ENCODE measurements around the gene SLC4A7.
"Not testable (repeated sequence)": the region's sequence is repeated elsewhere in the genome, so short reads cannot be mapped to it uniquely, and the experiment has no call there.

The SLC4A7 gene

DNA sequence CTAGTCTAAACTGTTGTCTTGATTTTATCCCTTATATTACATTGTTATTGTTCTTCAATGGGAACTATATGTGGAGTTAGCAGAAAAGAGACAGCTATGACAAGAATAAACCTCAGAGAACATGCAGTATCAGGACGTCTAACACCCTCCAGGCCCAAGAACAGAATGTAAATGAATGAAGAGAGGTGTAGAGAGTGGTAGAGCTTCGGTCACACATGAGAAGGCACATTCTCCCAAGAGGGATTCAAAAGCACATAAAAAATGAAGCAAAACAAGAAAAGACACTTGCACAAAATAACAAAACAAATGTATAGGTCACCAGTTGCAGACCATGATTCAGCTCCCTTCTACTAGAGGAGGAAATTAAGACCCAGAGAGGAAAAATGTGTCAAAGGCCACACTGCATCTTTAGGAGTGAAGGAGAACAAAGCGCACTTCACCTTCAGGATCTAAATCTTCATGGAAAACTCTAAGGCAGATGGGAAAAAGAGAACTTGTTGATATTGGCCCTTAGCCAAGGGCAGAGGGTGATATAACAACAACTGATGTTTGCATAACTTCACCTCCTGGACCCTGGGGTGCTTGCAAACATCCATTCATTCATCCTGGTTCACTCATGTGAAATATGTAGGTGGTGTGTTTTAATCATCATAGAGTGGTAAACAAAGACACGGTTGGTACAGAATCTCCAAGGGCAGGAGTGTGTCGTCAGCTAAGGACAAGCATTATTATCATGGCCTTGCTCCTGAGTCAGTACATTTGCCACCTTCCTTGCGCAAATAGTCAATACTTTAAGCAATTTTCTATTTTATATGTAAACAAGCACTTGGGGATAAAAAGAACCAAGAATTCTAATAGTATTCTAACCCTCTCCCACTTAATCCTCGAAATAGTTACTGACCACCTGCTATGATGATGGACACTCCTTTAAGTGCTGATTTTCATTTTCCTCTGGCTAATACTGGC, 123.8 kb downstream of the SLC4A7 start:
- no peak for DNase-seq

DNA sequence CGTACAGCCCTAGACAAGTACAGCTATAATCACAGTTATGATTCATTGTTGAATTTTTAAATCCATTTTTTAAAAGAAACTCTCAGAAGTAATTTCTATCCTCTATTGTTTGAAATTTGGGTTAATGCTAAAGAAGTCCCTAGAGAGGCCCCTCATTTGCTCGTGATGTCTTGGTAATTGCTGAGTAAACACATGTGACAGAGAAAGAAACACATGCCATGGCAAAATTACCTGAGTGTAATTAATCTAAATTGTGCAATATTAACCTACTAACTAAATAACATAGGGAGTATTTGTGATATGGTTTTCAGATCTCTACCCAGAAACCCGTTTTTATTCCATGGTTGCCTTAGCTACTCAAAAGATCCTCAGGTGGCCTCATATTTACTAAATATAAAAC, 125.8 kb downstream of the SLC4A7 start:
- DNase-seq = no peak

DNA sequence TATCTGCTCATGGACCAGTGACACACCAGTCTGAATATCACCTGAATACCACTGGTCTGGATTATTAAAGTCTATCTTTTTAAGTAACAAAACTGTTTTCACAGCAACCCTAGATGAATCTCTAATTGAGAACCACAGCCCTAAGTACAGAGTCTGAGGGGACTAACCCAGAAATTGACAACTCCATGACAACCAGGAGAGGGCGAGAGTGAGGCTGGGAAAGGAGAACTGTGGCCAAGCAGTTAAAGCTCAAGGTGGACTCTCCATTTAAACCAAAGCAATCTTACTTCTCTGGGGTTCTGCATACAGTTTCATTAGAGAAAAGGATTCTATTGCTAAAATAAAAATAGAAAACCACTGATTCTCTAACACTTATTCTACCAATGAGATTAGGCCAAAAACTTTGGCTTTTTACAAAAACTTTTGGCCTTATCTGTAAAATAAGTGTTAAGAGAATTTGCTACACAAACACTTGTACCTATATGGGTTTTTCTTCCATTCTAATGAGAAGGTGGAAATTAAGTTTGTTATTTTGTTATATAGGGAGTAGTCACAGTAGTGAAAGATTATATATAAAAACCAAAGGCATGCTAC, 126.4 kb downstream of the SLC4A7 start:
- DNase-seq = peak in 12 of 51 donors; percentile 0 to 18 (median 4)

DNA sequence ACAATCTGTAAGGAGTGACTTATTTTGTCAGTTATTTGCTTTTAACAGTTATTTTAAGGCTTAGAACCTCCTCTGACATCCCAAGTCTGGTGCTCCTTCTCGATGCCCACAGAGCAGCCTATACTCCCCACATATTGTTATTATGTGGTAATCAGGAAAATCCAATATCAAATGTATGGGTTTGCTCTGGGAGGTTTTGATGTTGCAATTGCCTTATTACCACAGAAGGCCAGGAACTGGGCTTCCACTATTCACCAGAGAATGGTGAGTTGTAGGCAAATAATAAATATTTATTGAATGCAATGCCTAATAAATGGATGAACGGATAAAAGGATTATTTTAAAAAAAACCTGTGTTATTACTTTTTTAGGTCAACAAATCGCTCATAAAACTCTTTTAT, 127.2 kb downstream of the SLC4A7 start:
- no peak for DNase-seq

DNA sequence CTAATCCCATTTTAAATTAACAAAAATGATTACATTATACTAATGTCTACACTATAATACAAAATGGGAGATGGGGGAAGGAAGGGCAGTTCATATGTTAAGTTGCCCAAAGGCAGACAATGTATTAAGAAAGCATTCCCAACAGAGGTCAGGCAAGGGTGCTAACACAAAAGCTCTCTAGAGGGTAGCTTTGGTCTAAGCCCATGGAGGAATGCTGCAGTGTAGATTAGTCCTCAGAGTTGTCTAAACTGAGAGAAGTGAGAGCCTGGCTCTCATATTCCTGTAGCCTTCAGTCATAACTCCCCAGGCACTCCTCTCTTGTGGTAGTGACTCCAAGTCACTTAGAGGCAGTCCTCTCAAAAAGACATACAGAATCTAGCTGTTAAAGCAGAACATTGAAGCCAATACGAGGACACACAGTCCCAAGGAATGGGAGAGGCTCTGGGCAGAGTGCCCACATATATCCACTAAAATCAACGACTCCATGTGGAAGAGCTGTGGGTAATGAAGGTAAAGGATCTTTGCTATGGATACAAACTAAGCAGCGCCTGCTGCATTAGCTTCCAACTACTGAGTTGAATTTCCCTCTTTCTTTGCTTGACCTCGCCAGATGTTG, 129.5 kb downstream of the SLC4A7 start:
- DNase-seq = no peak

DNA sequence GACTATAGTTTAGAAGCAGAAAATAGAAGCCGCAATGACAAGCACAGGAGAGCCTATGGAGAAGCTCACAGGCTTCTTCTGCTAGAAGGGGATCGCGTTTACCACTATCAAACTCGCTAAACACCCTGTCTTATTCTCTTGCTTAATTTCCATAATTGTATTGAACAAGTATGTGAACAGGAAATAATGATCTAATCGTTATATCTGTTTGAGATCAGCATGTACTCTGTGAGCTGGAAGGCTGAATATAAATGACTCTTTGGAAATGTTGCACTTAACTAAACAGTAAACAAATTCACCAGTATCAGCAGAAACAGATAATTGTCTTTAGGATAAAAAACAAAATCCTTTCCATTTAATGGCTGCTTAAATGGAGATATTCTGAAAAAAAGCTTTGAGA, 130.0 kb downstream of the SLC4A7 start:
- no peak for DNase-seq

DNA sequence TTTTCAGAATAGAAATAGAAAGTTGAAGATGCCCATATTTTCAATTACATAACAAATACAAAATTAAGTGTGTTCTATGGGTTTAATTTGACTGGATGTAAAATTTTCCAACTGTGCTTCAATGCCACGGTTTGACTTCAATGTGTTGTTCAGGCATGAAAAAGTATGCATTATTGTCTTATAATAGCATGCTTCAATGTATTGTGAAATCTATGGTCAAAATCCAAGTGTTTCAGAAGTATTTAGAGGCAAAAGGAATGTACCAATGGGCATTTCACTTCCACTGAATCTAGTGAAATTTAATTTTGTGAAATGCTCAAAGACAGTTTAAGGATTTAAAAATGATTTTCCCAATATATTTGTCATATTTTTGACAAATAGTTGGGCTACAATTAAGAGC, 131.0 kb downstream of the SLC4A7 start:
- no peak for DNase-seq

DNA sequence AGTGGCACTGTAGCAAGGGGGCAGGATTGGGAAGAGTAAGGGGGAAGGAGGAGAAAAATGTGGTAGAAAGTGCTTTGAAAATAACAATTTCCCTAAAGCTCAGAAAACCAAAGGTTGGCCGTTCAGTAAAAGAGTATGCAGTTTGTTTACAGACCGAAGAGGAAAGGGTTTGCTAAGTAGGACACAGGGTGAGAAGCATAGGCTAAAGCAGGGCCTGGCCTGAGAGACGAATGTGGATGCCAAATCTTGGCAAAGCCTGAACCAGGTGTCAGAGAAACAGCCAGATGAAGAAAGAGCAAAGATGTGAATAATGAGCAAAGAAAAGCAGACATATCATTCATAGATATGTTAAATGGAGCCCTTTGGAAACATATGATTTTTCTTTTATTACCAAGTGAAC, 132.1 kb downstream of the SLC4A7 start:
- DNase-seq = no peak

DNA sequence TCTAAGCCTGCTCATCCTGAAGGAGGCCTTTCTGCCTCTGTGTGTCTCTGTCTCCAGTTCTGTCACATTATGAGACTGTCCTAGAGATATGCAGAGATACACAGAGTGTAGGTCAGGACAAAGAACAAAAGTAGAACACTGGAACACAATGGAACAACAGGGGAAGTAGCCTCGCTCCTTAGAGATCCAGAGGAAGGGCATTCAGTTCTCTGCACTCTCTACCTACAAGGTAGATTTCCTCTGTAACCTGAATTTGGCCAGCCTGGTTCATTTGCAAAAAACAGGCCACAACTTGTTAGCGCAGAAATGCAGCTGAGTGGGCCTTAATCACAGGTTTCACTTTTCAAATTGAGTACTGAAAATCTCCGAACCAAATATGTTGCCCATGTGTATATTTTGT, 134.4 kb downstream of the SLC4A7 start:
- DNase-seq = no peak

DNA sequence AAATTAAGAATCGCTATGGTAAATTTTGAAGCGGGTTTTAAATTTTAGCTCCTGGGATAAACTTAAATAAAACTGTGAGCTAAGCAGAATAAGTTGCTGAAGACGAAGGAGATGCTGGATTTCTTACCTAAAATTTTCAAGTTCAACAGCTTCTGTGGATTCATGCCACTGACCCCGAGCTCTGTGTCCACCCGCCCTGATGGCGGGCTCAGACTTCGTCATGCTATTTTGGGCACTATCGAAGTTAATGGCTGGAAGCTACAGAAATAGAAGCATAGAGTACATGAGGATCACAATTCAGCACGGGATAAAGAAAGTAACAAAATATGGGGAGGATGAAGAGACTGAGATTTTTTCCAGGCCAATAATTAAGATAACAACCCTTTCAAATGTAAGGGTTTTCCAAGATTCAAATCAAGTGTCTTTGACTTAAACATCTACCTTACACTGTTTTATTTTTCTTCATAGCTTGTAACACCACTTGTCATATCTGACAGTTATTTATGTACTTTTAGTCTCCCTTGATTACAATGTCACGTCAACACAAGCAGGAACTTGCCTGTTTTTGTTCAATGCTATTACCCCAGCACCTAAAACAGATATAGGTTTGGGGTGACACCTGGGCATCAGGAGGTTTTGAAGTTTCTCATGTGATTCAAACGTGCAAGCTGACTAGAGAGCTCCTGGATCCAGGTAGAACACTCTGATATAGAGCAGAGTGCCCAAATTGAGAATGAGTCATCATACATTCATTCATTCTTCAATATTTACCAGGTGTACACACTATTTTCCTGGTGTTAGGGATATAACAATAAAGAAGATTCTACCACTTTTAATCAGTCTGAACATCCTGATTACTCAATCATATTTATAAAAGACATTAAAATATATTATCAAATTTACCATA, 138.0 kb downstream of the SLC4A7 start:
- no peak for DNase-seq

DNA sequence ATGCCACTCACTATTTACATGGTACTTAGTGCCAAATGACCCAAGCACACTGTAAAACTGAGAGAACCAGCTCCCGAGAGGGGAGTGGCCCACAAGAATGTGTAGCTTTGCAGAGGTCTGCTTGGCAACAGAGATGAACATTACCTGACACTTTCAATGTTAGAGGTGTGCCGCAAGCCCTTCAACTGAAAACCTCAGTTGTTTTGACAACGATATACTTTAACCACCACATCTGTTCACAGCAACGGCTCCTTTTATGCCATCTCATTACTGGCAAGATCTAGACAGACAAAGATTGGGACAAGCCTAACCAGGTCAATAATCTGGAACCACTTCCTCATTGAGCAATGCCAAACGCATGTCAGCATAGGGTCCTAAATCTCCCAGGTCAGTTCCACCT, 138.7 kb downstream of the SLC4A7 start:
- DNase-seq = no peak

DNA sequence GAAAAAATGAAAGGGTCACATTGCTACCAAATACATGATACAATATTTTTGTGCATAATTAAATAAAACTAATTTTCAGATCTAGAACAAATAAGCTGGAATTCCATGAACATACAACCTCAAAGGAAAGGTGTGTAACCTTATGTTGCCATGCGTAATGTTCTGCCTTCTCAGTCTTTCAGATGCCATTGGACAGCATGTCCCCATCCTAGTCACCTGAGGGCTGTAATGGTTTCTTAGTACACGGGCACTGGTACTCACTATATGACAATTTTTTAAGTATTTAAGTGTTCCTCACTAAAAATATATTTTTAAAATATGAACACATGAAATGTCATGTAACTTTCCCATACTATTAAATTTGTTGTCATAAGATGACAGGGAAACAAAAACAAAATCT, 139.1 kb downstream of the SLC4A7 start:
- DNase-seq = no peak

DNA sequence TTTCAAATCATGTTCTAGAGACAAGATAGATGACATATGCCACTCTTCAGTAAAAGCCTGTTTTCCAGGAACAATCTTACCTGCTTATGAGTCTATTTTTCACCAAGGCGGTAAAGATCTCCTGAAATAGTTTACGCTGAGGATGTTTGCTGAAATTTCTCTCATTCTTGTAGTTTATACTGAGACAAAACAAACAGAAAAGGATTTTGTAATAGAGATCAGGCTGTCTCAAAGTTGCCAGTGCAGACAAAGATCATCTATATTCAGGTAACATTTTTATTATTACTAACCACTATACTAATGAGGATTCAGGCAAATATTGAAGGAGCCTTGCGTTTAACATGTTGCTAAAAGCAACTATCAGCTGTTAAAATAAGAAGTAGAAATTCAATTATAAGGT, 140.0 kb downstream of the SLC4A7 start:
- DNase-seq = no peak

DNA sequence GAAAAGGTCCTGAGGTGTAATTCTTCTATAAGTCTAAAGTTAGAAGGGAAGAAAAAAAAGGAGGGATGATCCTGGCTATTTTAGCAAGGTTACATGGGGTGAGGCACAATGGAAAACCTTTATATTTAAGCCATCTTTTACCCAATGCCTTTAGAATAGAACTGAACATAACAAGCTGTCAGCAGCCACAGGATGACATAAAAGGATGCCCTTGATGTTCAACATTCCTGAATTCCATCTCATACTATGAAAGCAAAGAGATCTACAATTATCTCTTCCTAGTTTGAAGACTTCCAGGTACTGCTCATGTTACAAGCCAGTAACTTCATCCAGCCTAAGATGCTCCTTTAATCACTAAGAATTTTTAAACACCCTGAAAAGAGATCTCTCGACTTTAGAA, 141.9 kb downstream of the SLC4A7 start:
- no peak for DNase-seq

DNA sequence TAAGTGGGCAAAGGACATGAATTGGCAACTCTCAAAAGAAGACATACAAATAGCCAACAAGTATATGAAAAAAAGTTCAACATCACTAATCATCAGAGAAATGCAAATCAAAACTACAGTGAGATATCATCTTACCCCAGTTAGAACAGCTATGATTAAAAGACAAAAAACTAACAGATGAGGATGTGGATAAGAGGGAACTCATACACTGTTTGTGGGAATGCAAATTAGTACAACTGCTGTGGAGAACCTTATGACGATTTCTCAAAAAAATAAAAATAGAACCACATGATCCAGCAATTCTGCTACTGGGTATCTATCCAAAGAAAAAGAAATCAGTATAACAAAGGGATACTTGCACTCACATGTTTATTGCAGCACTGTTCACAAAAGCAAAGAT, 143.7 kb downstream of the SLC4A7 start:
- no peak for DNase-seq

DNA sequence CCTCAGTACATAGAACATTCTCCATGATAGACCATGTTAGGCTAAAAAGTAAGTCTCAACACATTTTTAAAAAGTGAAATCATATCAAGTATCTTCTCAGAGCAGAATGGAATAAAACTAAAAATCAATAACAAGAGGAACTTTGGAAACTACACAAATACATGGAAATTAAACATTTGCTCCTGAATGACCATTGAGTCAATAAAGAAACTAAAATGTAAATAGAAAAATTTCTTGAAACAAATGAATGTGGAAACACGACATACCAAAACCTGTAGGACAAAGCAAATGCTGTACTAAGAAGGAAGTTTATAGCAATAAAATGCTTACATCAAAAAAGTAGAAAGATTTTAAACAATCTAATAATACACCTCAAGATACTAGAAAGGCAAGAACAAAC, 148.6 kb downstream of the SLC4A7 start:
- no peak for DNase-seq

DNA sequence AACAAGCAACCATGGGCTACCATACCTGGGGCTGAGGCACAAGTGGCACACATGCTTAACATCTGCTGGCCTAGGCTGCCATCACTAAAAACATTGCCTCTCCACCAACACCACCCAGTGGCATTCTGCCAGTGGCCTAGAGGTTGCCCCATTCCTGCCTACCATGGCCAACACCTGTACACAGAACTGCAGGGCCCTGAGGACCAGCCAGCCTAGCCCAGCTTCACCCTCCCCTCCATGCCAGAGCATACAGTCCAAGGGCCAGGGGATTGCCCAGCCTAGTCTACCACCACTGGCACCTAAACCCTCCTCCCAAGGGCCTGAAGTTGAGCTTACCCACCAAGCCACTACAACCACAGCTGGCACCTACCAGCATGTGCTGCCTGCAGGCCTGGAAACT, 150.3 kb downstream of the SLC4A7 start:
- DNase-seq = no peak

DNA sequence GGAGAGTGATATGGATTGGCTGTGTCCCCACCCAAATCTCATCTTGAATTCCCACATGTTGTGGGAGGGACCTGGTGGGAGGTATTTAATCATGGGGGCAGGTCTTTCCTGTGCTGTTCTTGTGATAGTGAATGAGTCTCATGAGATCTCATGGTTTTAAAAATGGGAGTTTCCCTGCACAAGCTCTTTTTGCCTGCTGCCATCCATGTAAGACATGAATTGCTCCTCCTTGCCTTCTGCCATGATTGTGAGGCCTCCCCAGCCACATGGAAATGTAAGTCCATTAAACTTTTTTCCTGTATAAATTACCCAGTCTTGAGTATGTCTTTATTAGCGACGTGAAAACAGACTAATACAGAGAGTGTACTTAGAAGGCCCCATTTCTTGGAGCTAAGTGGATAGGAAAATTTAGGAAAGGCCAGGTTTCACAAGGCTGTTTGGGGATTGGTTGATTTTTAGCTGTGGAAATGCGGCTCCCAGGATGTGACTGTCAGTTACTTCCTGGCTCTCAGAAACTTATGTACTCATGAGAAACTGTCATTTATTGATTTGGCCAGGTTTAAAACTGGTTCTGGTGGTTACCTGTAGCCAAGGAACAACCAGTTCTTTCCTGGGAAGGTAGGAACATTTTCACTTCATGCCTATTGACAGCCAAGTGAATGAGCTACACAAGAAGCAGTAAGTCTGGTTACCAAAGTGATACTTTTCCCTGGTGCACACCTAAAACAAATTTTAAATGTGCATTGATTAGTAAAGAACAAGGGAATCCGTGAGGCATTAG, 155.0 kb downstream of the SLC4A7 start:
- not testable (repeated sequence) for DNase-seq

DNA sequence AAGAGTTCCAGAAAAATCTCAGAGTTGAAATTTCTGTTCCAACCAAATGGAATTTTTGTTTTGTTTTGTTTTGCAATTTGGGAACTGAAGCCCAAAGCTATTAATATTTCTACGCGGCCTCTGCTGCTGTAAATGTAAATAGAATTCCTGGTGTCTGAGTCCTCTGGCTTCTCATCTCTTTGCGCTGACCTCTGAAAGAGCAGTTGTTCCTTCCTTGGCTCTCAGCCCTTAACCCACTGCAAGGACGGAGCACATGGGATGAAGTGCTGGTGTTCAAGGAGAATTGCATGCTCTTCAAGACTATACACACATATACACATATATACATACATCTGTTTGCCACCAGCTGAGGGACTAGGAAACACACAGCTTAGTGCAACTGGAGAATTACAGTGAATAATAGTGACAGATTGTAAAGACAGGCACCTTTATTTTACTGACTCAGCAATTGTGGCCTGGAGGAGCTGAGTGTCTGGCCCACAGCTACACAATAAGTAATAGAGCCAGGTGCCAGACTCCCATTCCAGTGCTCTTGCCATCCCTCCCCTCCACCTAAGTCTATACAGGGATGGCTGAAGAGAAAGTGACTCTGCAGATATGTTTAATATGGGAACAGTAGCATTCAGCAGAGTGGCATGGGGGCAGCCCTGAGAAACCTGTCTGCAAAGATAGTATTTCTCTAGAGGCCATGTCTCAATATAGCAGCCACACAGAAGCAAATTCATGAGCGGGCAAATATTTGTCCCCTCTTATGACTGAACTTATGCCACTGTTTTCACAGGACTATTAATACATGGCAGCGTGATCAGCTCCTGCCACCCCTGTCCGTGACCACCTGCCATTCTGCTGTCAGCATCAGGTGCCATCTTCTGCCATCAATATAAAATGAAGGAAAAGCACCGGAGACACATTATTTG, 157.3 kb downstream of the SLC4A7 start:
- no peak for DNase-seq

DNA sequence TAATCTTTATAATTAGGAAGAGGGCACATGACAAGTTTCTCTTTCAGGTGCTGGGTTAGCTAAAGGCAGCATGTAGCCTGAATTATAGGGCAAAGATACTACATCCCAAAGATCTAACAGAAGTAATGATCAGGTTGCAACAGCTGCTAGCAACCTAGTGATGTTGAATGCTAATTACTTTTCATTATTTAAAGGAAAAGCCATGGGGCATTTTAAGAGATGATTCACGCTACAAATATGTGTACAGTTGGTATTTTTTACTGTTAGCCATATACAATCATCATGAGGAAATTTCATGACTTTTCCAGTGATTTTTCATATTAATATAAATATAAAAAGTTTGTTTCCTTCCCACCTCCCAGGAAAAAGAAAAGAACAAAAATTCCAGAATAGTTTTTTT, 158.0 kb downstream of the SLC4A7 start:
- no peak for DNase-seq
